Testis (tissue), 2 donors: Measurements from ENCODE around the gene ABL1.

ENCODE experiments used
- POLR2A ChIP-seq: fragments of 450-650 bp; IDR thresholded peaks from one replicate; pipeline ENCODE4 v1.6.1; 2017; ENCODE audit warnings: antibody characterized with exemption, mild to moderate bottlenecking, moderate library complexity
- TF ChIP-seq, protein P1 (sequence below), 3 experiments: fragments of 450-650 bp in 2 of 3; fragments of 200-600 bp in 1 of 3; sonication (generic) in 1 of 3; IDR thresholded peaks; one replicate each; pipeline ENCODE4 v1.5.1; 2016 to 2019; ENCODE audit warnings: antibody characterized with exemption in 3 of 3, mild to moderate bottlenecking in 2 of 3, moderate library complexity in 1 of 3

DNA sequence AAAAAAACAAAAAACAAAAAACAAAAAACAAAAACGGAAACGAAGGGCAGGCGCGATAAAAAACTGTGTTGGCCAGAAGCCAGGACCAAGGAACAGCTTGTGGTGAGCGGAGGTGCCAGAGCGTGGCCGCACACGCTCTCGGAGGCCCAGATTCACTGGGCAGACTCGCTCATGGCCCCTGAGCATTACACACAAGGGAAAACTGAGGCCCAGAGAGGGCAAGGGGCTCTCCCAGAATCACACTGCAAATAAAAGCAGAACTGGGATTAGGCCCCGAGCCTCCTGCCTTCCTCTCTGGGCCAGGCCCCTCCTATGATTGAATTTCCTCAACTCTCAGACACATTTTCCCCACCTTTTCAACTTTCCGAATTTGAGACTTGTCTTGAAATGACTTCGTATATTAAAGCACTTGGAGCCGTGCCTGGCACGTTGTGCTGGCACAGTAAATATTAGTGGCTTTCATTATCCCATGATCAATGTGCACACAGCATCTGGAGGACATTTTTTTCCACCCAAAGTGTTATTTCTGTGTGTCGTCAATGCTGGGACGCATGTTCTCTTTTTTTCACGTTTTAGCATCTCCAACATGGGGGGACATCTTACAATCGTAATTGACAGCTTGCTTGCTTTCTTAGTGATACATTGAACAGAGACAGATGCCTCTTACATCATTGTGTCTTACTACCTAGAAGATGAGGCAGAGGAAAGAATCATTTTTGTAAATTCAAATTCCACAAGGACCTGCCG, 96.6 kb downstream of the ABL1 start:
- TF ChIP-seq, protein P1, sequence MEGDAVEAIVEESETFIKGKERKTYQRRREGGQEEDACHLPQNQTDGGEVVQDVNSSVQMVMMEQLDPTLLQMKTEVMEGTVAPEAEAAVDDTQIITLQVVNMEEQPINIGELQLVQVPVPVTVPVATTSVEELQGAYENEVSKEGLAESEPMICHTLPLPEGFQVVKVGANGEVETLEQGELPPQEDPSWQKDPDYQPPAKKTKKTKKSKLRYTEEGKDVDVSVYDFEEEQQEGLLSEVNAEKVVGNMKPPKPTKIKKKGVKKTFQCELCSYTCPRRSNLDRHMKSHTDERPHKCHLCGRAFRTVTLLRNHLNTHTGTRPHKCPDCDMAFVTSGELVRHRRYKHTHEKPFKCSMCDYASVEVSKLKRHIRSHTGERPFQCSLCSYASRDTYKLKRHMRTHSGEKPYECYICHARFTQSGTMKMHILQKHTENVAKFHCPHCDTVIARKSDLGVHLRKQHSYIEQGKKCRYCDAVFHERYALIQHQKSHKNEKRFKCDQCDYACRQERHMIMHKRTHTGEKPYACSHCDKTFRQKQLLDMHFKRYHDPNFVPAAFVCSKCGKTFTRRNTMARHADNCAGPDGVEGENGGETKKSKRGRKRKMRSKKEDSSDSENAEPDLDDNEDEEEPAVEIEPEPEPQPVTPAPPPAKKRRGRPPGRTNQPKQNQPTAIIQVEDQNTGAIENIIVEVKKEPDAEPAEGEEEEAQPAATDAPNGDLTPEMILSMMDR (IDR thresholded peaks at IDR 0.05): no peak
- TF ChIP-seq POLR2A: no peak
